Right renal pelvis (tissue), 4 donors: ENCODE measurements around the gene PCP2. TPM values are rescaled to one million over a fixed set of nuclear protein-coding genes. Genes with fewer than 3 reads are reported as not detected.
"Not testable (repeated sequence)": the region's sequence is repeated elsewhere in the genome, so short reads cannot be mapped to it uniquely, and the experiment has no call there.

ENCODE experiments used
- DNase-seq, 4 donors: peaks; one replicate each; pipeline ENCODE4 v3.0.0-alpha.2; 2013; ENCODE audit warnings: low read depth in 4 of 4, low spot score in 3 of 4, missing footprints in 1 of 4
- polyA plus RNA-seq, 4 donors: library from polyadenylated mRNA; unstranded; fragments of 120-200 nt; gene quantifications; one replicate each; pipeline ENCODE4 v1.2.1, GENCODE V29; 2013; ENCODE audit not compliant: insufficient read length in 4 of 4

PCP2 gene
- polyA plus RNA-seq, 4 donors = 0.82 to 1.6 (median 1.0) TPM

DNA sequence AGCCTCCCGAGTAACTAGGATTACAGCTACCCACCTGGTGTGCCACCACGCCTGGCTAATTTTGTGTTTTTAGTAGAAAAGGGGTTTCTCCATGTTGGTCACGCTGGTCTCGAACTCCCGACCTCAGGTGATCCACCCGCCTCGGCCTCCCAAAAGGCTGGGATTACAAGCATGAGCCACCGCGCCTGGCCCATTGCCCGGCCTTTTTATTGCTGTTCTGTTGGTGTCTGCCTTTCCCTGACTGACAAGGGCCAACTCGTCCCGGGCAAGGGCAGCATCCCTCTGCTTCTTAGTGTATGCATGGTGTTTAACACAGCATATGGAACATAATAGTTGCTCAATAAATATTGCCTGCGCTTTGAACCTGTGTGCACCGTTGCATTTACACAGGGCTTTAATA lies 29.1 kb upstream of the PCP2 start:
- DNase-seq = no peak

DNA sequence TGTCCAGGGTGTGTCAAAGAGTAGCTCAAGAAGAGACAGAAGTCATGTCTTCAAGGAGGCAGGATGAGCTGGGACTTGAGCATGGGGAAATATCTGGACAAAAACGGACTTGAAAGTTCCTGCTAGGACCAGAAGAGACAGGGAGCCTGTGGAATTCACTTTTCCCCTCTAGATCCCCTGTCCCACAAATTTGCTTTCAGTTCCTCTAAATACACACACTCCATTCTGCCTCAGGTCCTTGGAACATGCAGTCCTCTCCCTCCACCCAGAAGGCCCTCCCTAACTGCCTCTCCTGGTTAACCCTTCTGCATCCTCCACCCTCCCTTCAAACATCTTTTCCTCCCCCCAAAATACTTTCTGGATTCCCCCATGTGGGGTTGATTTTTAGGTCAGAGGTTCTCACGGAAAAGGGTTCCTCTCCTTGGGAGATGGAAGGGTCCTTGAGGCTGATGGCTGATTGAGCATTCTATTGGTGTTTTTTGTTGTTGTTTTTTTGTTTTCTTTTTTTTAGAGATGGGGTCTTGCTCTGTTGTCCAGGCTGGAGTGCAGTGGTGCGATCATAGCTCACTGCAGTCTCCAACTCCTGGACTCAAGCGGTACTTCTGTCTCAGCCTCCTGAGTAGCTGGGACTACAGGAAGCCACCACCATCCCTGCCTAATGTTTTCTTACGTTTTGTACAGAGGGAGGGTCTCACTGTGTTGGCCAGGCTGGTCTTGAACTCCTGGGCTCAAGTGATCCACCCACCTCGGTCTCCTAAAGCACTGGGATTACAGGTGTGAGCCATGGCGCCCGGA lies 28.4 kb upstream of the PCP2 start:
- no peak for DNase-seq

DNA sequence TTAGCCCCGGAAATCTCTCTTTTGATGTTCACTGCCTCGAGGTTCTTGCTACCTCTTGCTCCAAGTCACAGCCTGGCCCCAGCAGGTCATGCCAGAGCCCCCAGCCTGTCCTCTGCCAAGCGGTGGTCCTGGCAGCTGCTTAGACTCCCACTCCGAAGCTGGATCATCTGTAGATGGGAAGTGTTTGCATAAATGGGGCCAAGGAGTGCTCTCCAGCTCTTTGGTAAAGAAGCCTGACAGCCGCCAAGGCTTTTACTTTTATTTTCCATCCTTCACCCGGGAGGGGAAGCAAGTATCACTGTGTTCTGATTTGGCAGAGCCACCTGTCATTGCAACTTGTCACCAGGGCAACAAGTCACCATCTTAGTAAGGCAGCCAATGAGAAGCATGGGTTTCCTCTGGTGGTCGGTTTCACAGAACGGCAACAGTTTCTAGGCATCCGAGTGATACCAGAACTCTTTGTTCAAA lies 24.7 kb upstream of the PCP2 start:
- DNase-seq = no peak

DNA sequence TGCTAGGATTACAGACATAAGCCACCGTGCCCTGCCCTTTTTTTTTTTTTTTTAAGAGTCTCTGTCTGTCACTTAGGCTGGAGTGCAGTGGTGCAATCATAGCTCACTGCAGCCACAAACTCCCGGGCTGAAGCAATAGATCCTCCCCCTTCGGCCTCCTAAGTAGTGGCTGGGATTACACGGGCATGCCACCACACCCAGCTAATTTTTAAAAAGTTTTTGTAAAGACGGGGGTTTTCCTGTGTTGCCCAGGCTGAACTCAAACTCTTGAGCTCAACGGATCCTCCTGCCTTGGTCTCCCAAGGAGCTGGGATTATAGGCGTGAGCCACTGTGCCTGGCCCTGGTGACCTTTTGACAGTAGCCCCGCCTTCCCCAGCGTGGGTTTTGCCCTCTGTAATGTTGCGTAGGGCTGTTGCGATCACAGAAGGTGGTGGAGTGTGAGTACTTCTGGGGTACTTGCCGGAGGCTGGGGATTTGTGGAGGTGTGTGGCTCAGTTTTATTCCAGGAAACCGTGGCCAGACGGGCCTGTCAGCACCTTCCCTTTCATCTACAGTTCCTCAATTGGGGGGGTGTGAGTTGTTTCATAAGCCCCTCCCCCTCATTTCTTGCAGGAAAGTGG lies 23.7 kb upstream of the PCP2 start:
- no peak for DNase-seq

DNA sequence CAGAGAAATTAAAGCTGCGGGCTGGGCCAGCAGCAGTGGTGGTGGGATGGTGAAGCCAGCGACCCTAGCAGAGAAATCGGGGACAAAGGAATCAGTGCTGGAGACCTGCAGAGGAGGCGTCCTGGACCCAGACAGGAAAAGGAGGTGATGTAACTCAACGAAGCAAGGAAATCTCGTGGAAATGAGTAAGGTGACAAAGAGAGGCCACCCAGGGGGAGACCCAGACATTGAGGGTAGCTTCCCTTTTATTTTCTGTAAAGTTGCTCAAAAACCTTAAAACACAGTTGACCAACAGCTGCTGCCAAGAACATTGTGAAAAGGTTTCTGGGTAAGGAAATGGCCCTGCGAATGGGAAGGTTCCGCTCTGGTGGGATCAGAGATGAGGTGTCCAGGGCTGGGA lies 22.1 kb upstream of the PCP2 start:
- no peak for DNase-seq

DNA sequence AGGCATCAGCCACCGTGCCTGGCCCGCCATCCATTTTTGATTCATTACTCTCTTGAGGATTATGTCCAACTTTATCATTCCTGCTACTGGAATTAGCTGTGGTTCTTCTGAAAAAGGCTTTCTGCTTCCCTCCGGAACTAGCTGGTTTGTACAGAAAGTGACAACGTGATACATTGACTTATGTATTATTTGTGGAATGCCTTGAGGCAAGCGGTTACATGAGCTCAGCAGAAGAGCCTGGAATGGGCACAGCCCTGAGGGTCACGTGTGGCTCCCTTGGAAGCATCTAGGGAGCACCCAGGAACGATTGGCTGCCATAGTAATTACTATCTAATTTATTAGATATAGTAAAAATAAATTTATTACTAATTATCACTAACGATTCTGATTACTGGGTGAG lies 20.9 kb upstream of the PCP2 start:
- no peak for DNase-seq

DNA sequence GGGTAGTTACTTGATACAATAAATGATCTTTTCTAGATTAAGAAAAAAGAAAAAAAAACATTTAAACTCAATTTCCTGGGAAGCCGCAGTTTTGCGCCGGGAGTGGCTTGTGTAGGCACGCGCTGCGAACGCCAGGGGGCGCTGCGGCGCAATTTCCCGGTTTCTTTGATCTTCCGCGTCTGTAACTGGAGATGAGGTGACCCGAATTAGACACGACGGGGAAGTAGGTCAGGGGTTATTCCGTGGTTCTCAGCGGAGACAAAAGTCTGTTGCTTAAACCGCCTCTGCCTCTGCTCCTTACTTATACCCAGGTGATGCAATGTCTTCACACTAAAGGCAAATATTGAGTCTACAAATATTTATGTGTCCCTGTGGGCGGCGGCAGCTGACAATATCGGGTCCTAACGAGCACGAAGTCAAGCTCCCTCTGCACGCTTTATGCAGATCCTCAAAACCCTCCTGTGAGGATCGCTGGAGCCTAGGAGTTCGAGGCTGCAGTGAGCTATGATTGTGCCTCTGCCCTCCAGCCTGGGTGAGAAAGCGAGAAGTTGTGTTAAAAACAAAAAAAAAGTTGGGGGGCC lies 18.6 kb upstream of the PCP2 start:
- peak; percentile 57 to 82 (median 70) for DNase-seq

DNA sequence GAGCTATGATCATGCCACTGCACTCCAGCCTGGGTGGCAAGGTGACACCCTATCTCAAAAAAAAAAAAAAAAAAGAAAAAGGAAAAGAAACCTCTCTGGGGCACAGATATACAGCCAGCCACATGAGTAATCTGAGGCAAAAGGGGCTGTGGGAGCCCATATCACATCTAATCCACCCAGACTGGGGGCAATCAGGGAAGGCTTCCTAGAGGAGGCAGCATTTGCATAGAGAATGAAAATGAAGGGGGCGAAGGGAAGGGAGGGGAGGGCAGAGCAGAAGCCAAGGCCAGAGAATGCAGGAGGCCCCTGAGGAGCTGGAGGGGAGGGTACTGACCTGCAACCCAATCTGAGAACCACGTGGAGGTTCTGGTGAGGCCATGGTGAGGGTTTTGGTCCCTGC lies 16.6 kb upstream of the PCP2 start:
- no peak for DNase-seq

DNA sequence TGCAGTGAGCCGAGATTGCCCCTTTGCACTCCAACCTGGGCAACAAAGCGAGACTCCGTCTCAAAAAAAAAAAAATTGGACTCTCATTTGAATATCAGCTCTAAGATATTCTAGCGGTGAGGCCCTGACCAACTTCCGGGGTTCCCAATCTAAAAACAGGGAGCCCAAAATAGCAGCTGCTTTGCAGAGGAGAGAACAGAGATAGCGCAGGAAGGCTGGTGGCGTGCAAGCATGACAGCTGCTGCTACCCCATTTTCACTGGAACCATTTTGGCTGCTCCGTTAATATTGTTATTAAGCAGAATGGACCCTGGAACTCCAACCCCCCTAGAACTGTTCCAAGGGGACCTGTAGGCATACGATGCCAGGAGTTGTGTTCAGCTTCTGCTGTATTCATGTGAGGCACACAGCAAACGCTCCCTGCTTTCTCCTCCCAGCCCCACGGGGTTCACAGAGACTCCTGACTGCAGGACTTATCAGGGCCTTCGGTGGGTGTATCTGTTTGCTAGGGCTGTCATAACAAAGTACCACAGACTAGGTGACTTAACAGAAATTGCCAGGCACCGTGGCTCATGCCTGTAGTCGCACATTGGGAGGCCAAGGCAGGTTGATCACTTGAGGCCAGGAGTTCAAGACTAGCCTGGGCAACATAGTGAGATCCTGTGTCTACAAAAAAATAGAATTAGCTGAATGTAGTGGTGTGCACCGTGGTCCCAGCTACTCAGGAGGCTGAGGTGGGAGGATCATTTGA lies 14.9 kb upstream of the PCP2 start:
- DNase-seq = no peak

DNA sequence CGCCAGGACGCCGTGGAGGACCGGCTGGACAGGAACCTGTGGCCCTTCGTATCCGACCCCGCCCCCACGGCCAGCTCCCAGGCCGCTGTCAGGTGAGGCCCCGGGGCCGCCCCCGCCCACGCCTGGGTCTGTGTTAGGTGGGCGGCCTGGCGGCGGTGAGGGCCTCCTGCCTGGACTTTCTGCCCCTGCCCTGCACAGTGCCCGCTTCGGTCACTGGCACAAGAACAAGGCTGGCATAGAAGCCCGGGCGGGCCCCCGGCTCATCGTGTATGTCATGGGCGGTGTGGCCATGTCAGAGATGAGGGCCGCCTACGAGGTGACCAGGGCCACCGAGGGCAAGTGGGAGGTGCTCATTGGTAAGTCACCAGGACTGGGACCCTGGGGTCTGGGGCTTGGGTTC lies 13.6 kb upstream of the PCP2 start:
- DNase-seq = no peak

DNA sequence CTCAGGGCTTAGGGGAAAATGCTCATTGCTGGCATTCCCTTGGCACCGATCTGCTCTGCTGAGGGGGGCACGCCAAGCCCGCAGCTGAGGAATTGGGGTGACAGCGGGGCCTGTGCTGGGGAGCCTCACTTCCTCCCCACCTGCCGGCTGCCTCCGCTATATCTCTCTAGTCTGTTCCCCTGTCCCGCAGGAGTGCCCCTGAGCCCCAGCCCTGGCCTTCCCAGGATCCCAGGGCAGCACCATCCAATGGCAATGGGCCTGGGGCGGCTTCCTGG lies 12.8 kb upstream of the PCP2 start:
- DNase-seq = no peak

DNA sequence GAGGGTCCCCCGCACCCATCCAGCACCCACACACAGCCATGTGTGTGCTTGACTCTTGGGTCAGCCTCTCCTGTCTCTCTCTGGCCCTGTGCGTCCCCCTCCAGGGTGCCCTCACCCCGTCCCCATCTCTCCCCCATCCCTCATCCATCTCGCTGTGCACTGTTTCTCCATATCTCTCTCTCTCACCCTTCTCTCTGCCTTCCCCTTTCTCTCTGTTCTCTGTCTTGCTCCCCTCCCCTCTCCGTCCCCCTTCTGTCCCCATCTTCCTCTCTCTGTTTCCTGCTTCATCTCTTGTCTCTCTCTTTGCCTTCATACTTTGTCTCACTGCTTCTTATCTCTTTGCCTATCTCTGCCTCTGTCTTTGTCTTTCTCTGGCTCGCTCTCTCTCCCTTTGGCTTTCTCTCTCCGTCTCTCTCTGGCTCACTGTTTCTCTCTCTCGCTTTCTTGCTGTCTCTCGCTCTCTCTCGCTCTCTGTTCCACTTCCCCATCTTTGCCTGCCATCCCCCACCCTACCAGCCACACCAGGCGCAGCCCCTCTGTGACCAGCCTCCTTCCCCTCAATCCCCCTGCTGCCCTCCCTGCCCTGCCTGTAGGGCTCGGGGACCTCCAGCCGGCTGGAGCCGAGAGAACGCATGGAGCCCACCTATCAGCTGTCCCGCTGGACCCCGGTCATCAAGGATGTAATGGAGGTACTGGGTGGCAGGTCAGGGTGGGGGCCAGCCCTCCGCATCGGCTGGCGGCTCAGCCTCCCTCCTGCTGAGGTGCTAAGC lies 12.3 kb upstream of the PCP2 start:
- no peak for DNase-seq

DNA sequence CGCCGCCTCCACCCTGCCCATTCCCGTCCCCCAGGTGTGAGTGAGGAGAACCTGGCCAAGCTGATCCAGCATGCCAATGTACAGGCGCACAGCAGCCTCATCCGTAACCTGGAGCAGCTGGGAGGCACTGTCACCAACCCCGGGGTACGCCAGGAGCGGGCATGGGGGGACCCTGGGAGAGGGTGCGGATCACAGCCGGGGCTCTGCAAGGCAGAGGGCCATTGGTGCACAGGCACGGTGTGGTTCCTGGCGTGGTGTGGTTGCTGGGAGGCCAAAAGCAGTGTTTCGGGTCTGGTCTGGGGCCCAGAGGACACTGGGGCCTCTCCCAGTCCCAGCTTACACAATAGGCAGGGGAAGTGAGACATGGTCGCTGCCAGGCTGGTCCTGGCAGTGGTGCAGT lies 11.6 kb upstream of the PCP2 start:
- no peak for DNase-seq

DNA sequence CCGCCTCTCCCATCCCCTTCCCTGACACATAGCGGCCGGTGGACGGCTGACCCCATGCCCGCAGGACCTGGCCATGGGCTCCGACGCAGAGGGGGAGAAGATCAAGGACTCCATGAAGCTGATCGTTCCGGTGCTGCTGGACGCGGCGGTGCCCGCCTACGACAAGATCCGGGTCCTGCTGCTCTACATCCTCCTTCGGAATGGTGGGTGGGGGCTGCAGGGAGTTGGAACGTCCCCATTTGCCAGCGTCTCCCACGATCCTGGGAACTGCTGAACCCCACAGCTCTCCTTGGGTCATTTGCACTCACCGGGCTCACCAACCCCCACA lies 11.0 kb upstream of the PCP2 start:
- no peak for DNase-seq

DNA sequence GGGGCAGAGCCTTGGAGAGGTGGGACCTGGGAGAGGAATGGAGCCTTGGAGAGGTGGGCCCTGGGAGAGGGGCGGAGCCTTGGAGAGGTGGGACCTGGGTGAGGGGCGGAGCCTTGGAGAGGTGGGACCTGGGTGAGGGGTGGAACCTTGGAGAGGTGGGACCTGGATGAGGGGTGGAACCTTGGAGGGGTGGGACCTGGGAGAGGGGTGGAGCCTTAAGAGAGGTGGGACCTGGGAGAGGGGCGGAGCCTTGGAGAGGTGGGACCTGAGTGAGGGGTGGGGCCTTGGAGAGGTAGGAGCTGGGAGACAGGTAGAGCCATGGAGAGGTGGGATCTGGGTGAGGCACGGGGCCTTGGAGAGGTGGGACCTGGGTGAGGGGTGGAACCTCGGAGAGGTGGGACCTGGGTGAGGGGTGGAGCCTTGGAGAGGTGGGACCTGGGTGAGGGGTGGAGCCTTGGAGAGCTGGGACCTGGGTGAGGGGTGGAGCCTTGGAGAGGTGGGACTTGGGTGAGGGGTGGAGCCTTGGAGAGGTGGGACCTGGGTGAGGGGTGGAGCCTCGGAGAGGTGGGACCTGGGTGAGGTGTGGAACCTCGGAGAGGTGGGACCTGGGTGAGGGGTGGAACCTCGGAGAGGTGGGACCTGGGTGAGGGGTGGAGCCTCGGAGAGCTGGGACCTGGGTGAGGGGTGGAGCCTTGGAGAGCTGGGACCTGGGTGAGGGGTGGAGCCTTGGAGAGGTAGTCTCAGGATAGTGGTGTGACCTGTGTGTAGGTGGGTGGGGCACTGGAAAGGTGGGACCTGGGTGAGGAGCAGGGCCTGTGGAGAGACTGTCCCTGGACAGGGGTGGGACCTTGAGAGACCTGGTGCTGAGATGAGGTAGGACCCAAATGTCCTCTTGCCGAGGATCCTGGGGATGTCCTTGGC lies 10.4 kb upstream of the PCP2 start:
- not testable (repeated sequence) for DNase-seq

DNA sequence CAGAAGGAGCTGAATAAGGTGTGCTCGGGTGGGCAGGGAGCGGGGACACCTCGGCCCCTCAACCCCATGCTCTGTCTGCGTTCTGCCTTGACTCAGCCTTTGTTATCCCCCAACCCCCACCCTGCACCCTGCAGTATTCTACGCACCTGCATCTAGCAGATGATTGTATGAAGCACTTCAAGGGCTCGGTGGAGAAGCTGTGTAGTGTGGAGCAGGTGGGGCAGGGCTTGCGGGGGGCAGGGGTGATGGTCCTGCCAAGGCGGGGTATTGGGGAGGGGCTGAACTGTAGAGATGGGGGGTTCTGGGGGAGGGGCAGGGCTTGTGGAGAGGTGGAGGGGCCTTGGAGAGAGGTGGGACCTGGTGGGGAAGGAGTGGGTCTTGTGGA lies 9.5 kb upstream of the PCP2 start:
- no peak for DNase-seq

DNA sequence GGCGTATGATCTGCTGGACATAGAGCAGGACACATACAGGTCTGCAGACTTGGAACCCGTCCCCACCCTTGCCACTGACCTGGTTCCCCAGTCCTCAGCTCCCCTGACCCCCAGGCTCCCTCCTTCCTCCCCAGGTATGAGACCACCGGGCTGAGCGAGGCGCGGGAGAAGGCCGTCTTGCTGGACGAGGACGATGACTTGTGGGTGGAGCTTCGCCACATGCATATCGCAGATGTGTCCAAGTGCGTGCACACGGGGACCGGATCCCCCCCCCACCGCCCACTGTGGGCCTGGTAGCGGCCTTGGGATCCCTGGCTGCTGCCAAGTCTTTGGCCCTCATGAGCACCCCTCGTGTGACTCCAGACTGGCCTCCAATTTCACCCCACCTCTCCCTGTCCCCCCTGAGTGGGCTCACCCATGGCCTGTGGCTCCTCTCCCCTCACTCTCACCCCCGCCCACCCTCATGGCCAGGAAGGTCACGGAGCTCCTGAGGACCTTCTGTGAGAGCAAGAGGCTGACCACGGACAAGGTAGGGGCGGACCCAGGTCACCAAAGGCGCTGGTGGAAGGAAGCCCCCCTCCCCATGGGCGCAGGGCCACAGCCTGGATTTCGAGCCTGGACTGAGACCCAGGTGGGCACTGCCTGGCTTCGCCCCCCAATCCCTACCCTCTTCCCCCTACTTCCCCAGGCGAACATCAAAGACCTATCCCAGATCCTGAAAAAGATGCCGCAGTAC lies 8.9 kb upstream of the PCP2 start:
- no peak for DNase-seq

DNA sequence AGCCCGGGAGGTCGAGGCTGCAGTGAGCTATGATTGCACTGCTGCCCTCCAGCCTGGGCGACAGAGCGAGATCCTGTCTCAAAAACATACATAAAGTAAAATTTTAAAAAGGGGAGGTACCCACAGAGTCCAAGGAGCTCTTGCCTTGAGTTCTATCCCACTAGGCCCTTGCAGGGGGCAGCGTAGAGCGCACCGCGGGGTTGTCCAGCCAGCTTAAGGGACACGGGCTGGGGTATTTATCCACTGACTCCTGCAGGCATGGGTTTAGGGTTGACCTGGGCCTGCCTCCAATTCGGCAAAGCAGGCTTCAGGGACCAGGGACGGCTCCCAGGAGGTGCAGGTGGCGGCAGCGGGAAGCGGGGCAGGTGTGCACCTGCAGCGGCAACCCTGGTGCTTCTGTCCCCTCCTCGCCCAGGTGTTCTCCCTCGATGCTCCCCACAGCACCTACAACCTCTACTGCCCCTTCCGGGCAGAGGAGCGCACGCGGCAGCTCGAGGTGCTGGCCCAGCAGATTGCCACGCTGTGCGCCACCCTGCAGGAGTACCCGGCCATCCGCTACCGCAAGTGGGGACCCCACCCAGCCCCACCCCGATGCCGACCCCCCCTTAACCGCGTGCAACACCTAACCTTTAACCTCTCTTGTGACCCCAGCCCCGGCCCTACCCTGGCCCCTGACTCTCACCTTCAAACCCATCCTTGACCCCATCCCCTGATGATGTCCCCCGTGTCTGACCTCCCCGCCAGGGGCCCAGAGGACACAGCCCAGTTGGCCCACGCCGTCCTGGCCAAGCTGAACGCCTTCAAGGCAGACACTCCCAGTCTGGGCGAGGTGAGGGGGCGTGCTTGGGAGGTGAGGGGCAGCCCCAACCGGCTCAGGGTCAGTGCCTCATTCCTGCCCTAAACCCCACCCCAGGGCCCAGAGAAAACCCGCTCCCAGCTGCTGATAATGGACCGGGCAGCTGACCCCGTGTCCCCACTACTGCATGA lies 8.1 kb upstream of the PCP2 start:
- no peak for DNase-seq
